Sigmoid colon (tissue), 7 donors: ENCODE results near the gene TCAIM. TPM values are rescaled to one million over a fixed set of nuclear protein-coding genes. Genes with fewer than 3 reads are reported as not detected.
"Not testable (repeated sequence)": the region's sequence is repeated elsewhere in the genome, so short reads cannot be mapped to it uniquely, and the experiment has no call there.

Experiments used
- DNase-seq: peaks from one replicate; pipeline ENCODE4 v3.0.0-alpha.2; 2019
- H3K27ac ChIP-seq, 4 donors: fragments of 200-600 bp; sonication (generic); one replicate each; pipeline ENCODE4 v1.5.1; 2016 to 2019; ENCODE audit warnings: mild to moderate bottlenecking in 1 of 4
- H3K27me3 ChIP-seq, 3 donors: fragments of 200-600 bp; sonication (generic); one replicate each; pipeline ENCODE4 v1.5.1; 2019; ENCODE audit warnings: mild to moderate bottlenecking in 1 of 3
- H3K36me3 ChIP-seq, 4 donors: fragments of 200-600 bp; sonication (generic); one replicate each; pipeline ENCODE4 v1.5.1; 2016 to 2019
- H3K4me1 ChIP-seq, 4 donors: fragments of 200-600 bp; sonication (generic); one replicate each; pipeline ENCODE4 v1.5.1; 2017 to 2019
- H3K4me3 ChIP-seq, 4 donors: fragments of 200-600 bp; sonication (generic); one replicate each; pipeline ENCODE4 v1.5.1; 2017 to 2019; ENCODE audit warnings: mild to moderate bottlenecking in 2 of 4, moderate library complexity in 1 of 4
- H3K9me3 ChIP-seq, 4 donors: fragments of 200-600 bp in 3 of 4; sonication (generic) in 3 of 4; one replicate each; pipeline versions ENCODE4 v1.5.1 to v1.6.1; 2013 to 2019
- EP300 ChIP-seq, 4 donors: sonication (generic); formaldehyde crosslinking; IDR thresholded peaks; one replicate each; pipeline ENCODE4 v1.6.1; 2017; ENCODE audit warnings: antibody characterized with exemption in 4 of 4
- POLR2A ChIP-seq, 2 donors: fragments of 450-650 bp; IDR thresholded peaks; one replicate each; pipeline ENCODE4 v1.6.1; 2016; ENCODE audit warnings: antibody characterized with exemption in 2 of 2, mild to moderate bottlenecking in 2 of 2, moderate library complexity in 2 of 2
- POLR2AphosphoS5 ChIP-seq, 4 donors: sonication (generic); formaldehyde crosslinking; IDR thresholded peaks; one replicate each; pipeline ENCODE4 v1.6.1; 2017; ENCODE audit warnings: antibody characterized with exemption in 4 of 4
- WGBS, 2 donors: extraction: QIAGEN DNeasy Blood & Tissue Kit; methylation state at CpG; one replicate each; pipeline ENCODE4 v1.1.7; 2013; 5-methylcytosine and 5-hydroxymethylcytosine counted together
- intact Hi-C: fragments of 100-400 bp; cut with DNase I; formaldehyde crosslinking; loops from one replicate; pipeline ENCODE4 v1.15.1; 2023
- polyA plus RNA-seq, 3 donors: library from polyadenylated mRNA; stranded (reverse); fragments of 200-250 nt; gene quantifications; one replicate each; pipeline ENCODE4 v1.2.3, GENCODE V29; 2013
- total RNA-seq, 4 donors: library from RNA; depleted of rRNA; stranded (reverse); fragments of >200 nt; gene quantifications; one replicate each; pipeline ENCODE4 v1.1.0, GENCODE V29; 2016
- TF ChIP-seq, protein P1 (sequence below), 4 experiments: fragments of 450-650 bp in 3 of 4; fragments of 200-600 bp in 1 of 4; IDR thresholded peaks; one replicate each; pipeline ENCODE4 v1.5.1; 2016 to 2019; ENCODE audit warnings: antibody characterized with exemption in 4 of 4, mild to moderate bottlenecking in 3 of 4, moderate library complexity in 2 of 4
- donor health status: healthy with polysubstance abuse.
- donor health status: Bipolar disorder and iron deficiency.
- donor health status: healthy.

TCAIM gene
- total and polyA plus RNA-seq, 7 donors: 12.6 to 39.3 (median 30.3) TPM

DNA sequence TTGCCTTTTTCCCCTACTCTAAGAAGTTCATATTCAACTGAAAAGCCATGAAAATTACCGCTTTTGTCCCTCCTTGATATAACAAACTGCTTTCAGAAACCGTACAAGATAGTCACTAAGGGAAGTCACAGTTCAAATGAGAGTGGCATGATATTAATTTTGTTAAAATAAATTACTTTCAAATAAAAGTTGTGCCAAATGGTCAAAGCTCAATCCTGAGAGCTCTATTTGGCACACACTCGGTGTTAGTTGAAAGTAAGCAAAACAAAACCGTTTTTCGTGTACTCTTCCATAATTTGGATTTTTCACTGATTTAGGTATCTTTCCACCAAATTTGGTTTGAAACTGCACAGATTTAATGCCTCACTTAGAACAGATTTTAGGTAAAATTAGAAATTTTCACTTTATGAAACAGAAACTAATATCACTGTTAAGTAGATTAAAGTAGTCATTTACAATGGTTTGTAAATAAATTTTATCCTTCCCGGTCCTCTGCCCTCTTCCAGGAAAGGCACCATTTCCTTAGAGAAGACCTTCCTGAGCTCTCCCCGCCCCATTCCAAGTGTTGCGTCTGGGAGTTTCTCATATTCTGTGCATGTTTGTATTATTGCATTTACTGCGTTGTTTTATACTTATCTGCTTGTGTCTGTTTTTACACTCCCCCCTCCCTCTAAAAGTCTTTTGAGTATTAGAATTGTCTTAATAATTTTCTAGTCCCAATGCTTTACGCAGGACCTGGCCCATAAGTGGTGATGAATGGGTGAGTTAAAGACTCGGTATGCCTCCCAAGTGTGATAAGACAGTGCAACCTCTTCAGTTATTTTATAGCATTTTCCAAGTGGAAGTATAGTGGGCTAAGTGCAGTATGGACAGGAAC is 853 bp downstream of the TCAIM start:
- H3K27ac ChIP-seq: peak overlapping the region; percentile 90 to 97 (median 96)
- intact Hi-C loops: loop anchor here (2.0 to 5.0 kb wide), 4 partner anchors 98 to 423 kb away; partner anchors contain the start of genes KIAA1143, KIF15 and ZNF197
- peak overlapping the region; percentile 61 to 78 (median 69) for H3K4me3 ChIP-seq
- peaks cover 0 to 50% (median 32%) of the 10 kb centered on the region in 4 donors for H3K4me1 ChIP-seq
- no peaks in the 10 kb centered on the region for H3K27me3 ChIP-seq
- no peaks in the 10 kb centered on the region for H3K9me3 ChIP-seq
- TF ChIP-seq EP300 (IDR thresholded peaks at IDR 0.05) (no peak), POLR2A (IDR thresholded peaks at IDR 0.05) (no peak)
- no peaks in the 10 kb centered on the region for H3K36me3 ChIP-seq
- WGBS, 2 donors: 19 to 32% methylated on average over 11 of the region's 11 CpGs
- no peak for DNase-seq

DNA sequence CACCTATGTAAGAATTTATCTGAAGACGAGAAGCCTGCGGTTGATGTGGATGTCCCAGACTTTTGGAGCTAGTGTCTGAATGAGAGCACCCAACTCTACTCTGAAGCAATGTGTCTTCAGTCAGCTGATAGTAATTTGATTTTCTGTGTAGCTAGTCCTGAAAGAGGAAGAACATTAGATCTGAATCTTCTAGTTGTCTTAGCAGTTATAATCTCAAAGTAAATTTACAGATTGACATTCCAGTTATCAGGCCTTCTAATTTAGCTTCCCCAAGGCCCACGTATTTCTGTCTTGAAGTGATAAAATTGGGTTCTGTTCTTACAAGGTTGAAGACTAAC is 1.5 kb downstream of the TCAIM start:
- Histone ChIP-seq H3K9me3 (no peaks in the 10 kb centered on the region), H3K27ac (peak overlapping the region; percentile 90 to 97 (median 96)), H3K4me3 (peak overlapping the region in 1 of 4 donors; percentile 61), H3K4me1 (peaks cover 0 to 50% (median 34%) of the 10 kb centered on the region in 4 donors), H3K27me3 (no peaks in the 10 kb centered on the region), H3K36me3 (no peaks in the 10 kb centered on the region)
- WGBS, 2 donors: 81 to 91% methylated on average over 3 of the region's 3 CpGs
- DNase-seq: no peak
- TF ChIP-seq POLR2AphosphoS5 (IDR thresholded peaks at IDR 0.05) (no peak), POLR2A (IDR thresholded peaks at IDR 0.05) (no peak), EP300 (IDR thresholded peaks at IDR 0.05) (no peak)
- TF ChIP-seq, protein P1, sequence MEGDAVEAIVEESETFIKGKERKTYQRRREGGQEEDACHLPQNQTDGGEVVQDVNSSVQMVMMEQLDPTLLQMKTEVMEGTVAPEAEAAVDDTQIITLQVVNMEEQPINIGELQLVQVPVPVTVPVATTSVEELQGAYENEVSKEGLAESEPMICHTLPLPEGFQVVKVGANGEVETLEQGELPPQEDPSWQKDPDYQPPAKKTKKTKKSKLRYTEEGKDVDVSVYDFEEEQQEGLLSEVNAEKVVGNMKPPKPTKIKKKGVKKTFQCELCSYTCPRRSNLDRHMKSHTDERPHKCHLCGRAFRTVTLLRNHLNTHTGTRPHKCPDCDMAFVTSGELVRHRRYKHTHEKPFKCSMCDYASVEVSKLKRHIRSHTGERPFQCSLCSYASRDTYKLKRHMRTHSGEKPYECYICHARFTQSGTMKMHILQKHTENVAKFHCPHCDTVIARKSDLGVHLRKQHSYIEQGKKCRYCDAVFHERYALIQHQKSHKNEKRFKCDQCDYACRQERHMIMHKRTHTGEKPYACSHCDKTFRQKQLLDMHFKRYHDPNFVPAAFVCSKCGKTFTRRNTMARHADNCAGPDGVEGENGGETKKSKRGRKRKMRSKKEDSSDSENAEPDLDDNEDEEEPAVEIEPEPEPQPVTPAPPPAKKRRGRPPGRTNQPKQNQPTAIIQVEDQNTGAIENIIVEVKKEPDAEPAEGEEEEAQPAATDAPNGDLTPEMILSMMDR (IDR thresholded peaks at IDR 0.05): no peak
- intact Hi-C loops: no loop called here

DNA sequence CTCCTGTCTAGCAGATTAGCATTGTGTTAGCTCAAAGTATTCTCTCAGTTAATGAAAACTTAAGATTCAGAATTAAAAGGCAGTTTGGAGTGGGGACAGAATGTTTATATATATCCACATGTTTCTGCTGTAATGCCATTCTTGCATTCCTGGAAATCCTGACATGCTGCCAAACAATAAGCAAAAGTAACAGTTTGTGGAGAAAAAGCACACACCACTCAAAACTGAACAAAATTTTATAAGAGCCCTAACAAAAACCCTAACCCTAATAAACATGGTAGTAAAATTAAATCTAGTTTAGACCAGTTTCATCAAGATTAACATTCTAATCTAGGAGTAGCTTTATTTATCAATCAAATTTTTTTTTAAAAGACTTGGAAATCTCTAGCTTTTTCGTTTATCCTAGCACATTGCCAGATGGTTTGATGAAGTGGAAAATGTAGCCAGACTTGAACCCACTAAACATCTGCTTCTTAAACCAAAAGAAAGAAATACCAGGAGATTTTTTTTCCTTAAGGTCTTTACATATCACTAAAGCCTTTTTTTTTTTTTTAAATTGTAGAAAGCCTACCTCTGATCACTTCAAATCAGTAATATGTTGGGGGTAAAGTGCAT is 3.7 kb downstream of the TCAIM start:
- Histone ChIP-seq H3K36me3 (no peaks in the 10 kb centered on the region), H3K4me1 (peaks cover 0 to 48% (median 38%) of the 10 kb centered on the region in 4 donors), H3K27me3 (no peaks in the 10 kb centered on the region), H3K9me3 (no peaks in the 10 kb centered on the region), H3K27ac (peak overlapping the region in 3 of 4 donors; percentile 67 to 97 (median 96)), H3K4me3 (no peak overlapping the region)
- intact Hi-C loops: no loop called here
- TF ChIP-seq EP300 (IDR thresholded peaks at IDR 0.05) (no peak), POLR2AphosphoS5 (IDR thresholded peaks at IDR 0.05) (no peak), POLR2A (IDR thresholded peaks at IDR 0.05) (no peak)
- TF ChIP-seq, protein P1 (IDR thresholded peaks at IDR 0.05): no peak
- 66 to 89% methylated on average over 1 of the region's 1 CpG for WGBS, 2 donors
- no peak for DNase-seq

DNA sequence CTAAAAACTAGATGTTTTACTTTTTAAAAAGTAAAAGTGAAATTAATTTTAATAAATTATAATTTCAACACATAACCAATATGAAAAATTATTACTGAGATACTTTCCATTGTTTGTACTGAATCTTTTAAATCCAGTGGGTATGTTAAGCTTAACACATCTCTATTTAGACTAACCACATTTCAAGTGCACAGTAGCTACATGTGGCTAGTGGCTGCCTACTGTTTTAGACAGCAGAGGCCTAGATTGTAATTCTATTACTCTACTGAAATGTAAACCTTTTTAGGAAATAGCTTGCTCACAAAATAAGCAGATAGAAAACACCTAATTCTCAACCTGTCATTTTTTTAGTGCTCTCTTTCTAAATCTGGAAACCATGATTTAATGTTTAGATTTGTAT is 4.9 kb downstream of the TCAIM start:
- H3K4me1 ChIP-seq: peaks cover 0 to 44% (median 34%) of the 10 kb centered on the region in 4 donors
- no peaks in the 10 kb centered on the region for H3K36me3 ChIP-seq
- intact Hi-C loops: no loop called here
- H3K27ac ChIP-seq: peak overlapping the region in 1 of 4 donors; percentile 96
- no peak overlapping the region for H3K4me3 ChIP-seq
- no peak for TF ChIP-seq EP300 (IDR thresholded peaks at IDR 0.05)
- TF ChIP-seq, protein P1 (IDR thresholded peaks at IDR 0.05): no peak
- TF ChIP-seq POLR2AphosphoS5 (IDR thresholded peaks at IDR 0.05): no peak
- no peak for TF ChIP-seq POLR2A (IDR thresholded peaks at IDR 0.05)
- H3K27me3 ChIP-seq: no peaks in the 10 kb centered on the region
- DNase-seq: no peak
- H3K9me3 ChIP-seq: no peaks in the 10 kb centered on the region

DNA sequence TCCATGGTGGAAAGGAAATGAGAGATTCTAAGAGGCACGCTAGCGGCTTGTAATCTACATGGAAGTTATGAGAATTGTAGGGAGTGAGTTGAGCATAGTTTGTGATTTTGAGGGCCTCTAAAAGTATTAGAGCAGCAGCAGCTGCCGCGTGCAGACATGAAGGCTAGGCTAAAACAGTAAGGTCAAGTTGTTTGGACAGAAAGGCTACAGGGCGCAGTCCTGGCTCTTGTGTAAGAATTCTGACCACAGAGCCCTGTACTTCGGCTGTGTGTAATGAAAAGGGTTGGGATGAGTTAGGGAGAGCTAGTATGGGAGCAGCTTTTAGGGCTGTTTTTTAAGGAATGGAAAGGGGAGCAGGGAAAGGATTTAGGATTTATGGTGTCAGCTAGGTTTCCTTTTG is 8.0 kb downstream of the TCAIM start:
- H3K27me3 ChIP-seq, DNase-seq, H3K36me3 ChIP-seq, intact Hi-C loops, H3K27ac ChIP-seq, H3K4me3 ChIP-seq, H3K9me3 ChIP-seq: not testable (repeated sequence)
- WGBS, 2 donors: 76 to 88% methylated on average over 6 of the region's 6 CpGs
- H3K4me1 ChIP-seq: peaks cover 0 to 30% (median 17%) of the 10 kb centered on the region in 4 donors
